Transverse colon (tissue), 4 donors: ENCODE data around the gene GNG7. TPM values are rescaled to one million over a fixed set of nuclear protein-coding genes. Genes with fewer than 3 reads are reported as not detected.

Source experiments
- DNase-seq: peaks from one replicate; pipeline ENCODE4 v3.0.0-alpha.2; 2019
- H3K27ac ChIP-seq, 4 donors: fragments of 200-600 bp; sonication (generic); 2 replicates each; pipeline ENCODE4 v1.5.1; 2016 to 2018; ENCODE audit warnings: inconsistent platforms in 4 of 4
- H3K27me3 ChIP-seq: fragments of 200-600 bp; sonication (generic); 2 replicates; pipeline ENCODE4 v1.5.1; 2017; ENCODE audit warnings: inconsistent platforms
- H3K36me3 ChIP-seq, 4 donors: fragments of 200-600 bp; sonication (generic); 2 replicates each; pipeline ENCODE4 v1.5.1; 2017 to 2019; ENCODE audit warnings: inconsistent platforms in 4 of 4
- H3K4me1 ChIP-seq, 4 donors: fragments of 200-600 bp; sonication (generic); 2 replicates each; pipeline ENCODE4 v1.5.1; 2017 to 2020; ENCODE audit warnings: inconsistent platforms in 4 of 4
- H3K4me3 ChIP-seq, 4 donors: fragments of 200-600 bp; sonication (generic); 1 replicate in 1 of 4; 2 replicates in 3 of 4; pipeline versions ENCODE4 v1.5.1 to v1.6.1; 2017 to 2019; ENCODE audit warnings: inconsistent platforms in 4 of 4
- H3K9me3 ChIP-seq, 2 donors: fragments of 200-600 bp; sonication (generic); 2 replicates each; pipeline ENCODE4 v1.5.1; 2017 to 2019; ENCODE audit warnings: inconsistent platforms in 2 of 2
- EP300 ChIP-seq: sonication (generic); formaldehyde crosslinking; IDR thresholded peaks from one replicate; pipeline ENCODE4 v1.6.1; 2017; ENCODE audit warnings: antibody characterized with exemption, low read depth
- POLR2A ChIP-seq: fragments of 450-650 bp; IDR thresholded peaks from one replicate; pipeline ENCODE4 v1.6.1; 2016; ENCODE audit warnings: antibody characterized with exemption, mild to moderate bottlenecking, moderate library complexity
- POLR2AphosphoS5 ChIP-seq, 3 donors: sonication (generic); formaldehyde crosslinking; IDR thresholded peaks; one replicate each; pipeline ENCODE4 v1.6.1; 2016; ENCODE audit warnings: antibody characterized with exemption in 3 of 3
- WGBS, 2 donors: methylation state at CpG; one replicate each; pipeline ENCODE4 v1.1.5; 2018; ENCODE audit warnings: low coverage in 1 of 2; 5-methylcytosine and 5-hydroxymethylcytosine counted together
- in situ Hi-C, 4 donors: fragments of 200-750 bp; cut with MboI; loops; one replicate each; pipeline versions ENCODE4 v1.15.0 to v1.15.1; 2017; ENCODE audit warnings: low sequenced_read_pairs in 3 of 4, low pct_ligation_motif_present in 1 of 4, low pct_unique_long_range_greater_than_20kb in 1 of 4
- intact Hi-C: fragments of 100-400 bp; cut with DNase I; formaldehyde crosslinking; loops from one replicate; pipeline ENCODE4 v1.15.1; 2023; ENCODE audit warnings: low total_unique reads
- total RNA-seq, 4 donors: library from RNA; depleted of rRNA; stranded (reverse); fragments of >200 nt; gene quantifications; one replicate each; pipeline ENCODE4 v1.1.0, GENCODE V29; 2016
- TF ChIP-seq, protein P1 (sequence below), 5 experiments: fragments of 200-600 bp in 3 of 5; fragments of 450-650 bp in 2 of 5; sonication (generic) in 3 of 5; IDR thresholded peaks; 1 replicate in 2 of 5; 2 replicates in 3 of 5; pipeline ENCODE4 v1.5.1; 2016 to 2017; ENCODE audit warnings: antibody characterized with exemption in 5 of 5, inconsistent platforms in 3 of 5, mild to moderate bottlenecking in 2 of 5, moderate library complexity in 1 of 5

The GNG7 gene
- total RNA-seq, 4 donors from 2014 or later: 1.6 to 13.1 (median 4.0) TPM

DNA sequence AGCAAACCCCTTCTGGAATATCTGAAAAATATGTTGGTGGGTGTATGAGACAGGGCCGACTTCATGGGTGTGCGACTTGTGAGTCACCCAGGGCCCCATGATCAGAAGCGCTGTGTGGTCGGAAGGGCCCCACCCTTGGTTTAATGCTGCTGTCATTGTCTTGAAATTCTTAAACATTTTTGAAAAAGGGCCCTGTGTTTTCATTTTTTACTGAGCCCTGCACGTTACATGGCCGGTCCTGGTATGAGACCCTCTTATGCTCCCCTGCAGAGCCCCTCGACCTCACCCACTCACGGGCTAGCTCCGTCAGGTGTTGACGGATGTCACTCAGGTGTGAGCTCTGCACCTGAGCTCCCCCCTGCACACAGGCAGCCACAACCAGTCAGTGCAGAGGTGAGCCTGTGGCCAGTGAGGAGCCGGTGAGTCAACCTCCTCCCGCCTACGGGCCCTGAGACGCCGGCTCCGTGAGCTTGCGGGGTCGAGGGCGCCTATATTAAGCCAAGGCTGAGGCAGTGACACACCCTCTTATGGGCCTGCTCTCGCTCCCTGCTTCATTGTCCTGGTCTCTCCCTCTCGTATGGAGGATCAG, 198.9 kb downstream of the GNG7 start:
- TF ChIP-seq, protein P1, sequence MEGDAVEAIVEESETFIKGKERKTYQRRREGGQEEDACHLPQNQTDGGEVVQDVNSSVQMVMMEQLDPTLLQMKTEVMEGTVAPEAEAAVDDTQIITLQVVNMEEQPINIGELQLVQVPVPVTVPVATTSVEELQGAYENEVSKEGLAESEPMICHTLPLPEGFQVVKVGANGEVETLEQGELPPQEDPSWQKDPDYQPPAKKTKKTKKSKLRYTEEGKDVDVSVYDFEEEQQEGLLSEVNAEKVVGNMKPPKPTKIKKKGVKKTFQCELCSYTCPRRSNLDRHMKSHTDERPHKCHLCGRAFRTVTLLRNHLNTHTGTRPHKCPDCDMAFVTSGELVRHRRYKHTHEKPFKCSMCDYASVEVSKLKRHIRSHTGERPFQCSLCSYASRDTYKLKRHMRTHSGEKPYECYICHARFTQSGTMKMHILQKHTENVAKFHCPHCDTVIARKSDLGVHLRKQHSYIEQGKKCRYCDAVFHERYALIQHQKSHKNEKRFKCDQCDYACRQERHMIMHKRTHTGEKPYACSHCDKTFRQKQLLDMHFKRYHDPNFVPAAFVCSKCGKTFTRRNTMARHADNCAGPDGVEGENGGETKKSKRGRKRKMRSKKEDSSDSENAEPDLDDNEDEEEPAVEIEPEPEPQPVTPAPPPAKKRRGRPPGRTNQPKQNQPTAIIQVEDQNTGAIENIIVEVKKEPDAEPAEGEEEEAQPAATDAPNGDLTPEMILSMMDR (IDR thresholded peaks at IDR 0.05): no peak
- TF ChIP-seq POLR2A: no peak
- TF ChIP-seq POLR2AphosphoS5 (IDR thresholded peaks at IDR 0.05): no peak
- TF ChIP-seq EP300: no peak
- Histone ChIP-seq H3K27ac (no peak overlapping the region), H3K36me3 (no peaks in the 10 kb centered on the region), H3K4me1 (peaks cover 0 to 21% (median 5%) of the 10 kb centered on the region in 4 donors), H3K4me3 (no peak overlapping the region), H3K27me3 (no peaks in the 10 kb centered on the region), H3K9me3 (no peaks in the 10 kb centered on the region)
- in situ Hi-C loops: no loop called here
- DNase-seq: no peak
- intact Hi-C loops: no loop called here
- WGBS, 2 donors: 59% methylated on average over 21 of the region's 21 CpGs; no CpG with 5 or more reads in 1 of the 2 donors

DNA sequence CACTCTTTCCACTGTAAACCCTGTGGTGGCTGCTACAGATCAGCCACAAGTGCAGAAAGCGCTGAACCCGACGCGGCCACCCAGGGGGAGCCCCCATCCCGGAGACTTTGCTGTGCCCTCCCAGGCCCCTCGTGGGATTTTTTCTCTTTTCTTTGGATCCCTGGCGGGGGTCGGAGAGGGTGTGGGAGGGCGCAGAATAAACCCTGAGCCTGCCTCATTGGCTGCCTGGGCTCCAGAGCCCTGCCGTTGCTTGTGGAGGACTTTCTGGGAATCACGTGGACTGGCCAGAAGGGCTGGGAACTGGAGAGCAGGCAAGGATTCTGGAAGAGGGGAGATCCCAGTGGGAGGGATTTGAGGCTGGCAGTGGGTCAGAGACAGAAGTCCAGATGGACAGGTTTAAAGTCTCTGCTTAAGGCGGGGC, 201.6 kb downstream of the GNG7 start:
- intact Hi-C loops (no loop called here), in situ Hi-C loops (no loop called here)
- H3K36me3 ChIP-seq: no peaks in the 10 kb centered on the region
- H3K9me3 ChIP-seq: no peaks in the 10 kb centered on the region
- H3K27ac ChIP-seq: no peak overlapping the region
- H3K4me1 ChIP-seq: peaks cover 4 to 14% (median 5%) of the 10 kb centered on the region in 4 donors
- TF ChIP-seq POLR2A: no peak
- no peaks in the 10 kb centered on the region for H3K27me3 ChIP-seq
- WGBS, 2 donors: 54% methylated on average over 12 of the region's 12 CpGs; no CpG with 5 or more reads in 1 of the 2 donors
- DNase-seq: peak; percentile 25
- no peak overlapping the region for H3K4me3 ChIP-seq

DNA sequence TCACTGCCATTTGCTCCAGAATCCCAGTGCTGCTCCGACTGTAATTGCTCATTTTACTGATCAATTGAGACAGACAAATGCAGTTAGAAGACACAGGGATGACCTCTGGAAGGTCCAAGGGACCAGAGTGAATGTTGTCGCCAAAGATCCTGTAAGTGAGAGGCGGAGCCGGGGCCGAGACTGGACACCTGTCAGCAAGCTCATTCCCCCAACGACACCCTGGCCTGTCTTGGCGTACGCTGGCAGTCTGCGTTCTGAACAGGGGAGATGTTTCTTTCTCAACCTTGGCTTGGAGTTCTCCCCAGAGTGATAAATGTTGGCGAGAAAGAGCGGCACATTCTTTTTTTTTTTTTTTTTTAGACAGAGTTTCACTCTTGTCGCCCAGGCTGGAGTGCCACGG, 202.3 kb downstream of the GNG7 start:
- Histone ChIP-seq H3K27ac (no peak overlapping the region), H3K9me3 (no peaks in the 10 kb centered on the region), H3K36me3 (no peaks in the 10 kb centered on the region), H3K27me3 (no peaks in the 10 kb centered on the region), H3K4me3 (no peak overlapping the region), H3K4me1 (peaks cover 11 to 21% (median 12%) of the 10 kb centered on the region in 4 donors)
- in situ Hi-C loops: no loop called here
- WGBS, 2 donors: 80 to 88% methylated on average over 1 to 13 of the region's 13 CpGs
- DNase-seq: no peak
- TF ChIP-seq POLR2A: no peak
- no peak for TF ChIP-seq EP300
- TF ChIP-seq, protein P1 (IDR thresholded peaks at IDR 0.05): no peak
- no peak for TF ChIP-seq POLR2AphosphoS5 (IDR thresholded peaks at IDR 0.05)
- intact Hi-C loops: no loop called here

DNA sequence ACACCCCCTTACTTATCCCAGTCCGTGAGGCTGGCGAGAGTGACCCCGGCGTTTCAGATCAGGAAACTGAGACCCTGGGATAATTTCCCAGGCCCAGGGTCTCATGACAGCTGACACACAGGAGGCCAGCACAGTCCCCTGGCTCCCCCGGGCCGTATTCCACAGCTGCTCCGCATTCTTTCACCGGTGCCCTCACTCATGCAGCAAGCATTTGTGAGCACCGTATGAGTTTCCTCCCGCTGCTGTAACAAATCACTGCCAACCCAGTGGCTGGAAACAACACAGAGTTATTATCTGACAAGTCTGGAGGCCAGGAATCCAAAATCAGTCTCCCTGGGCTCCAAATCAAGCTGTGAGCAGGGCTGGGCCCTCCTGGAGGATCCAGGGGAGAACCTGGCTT, 205.3 kb downstream of the GNG7 start:
- no peak overlapping the region for H3K4me3 ChIP-seq
- no peaks in the 10 kb centered on the region for H3K36me3 ChIP-seq
- intact Hi-C loops: no loop called here
- H3K27me3 ChIP-seq: no peaks in the 10 kb centered on the region
- 92% methylated on average over 10 of the region's 10 CpGs; no CpG with 5 or more reads in 1 of the 2 donors for WGBS, 2 donors
- peaks cover 15 to 30% (median 21%) of the 10 kb centered on the region in 4 donors for H3K4me1 ChIP-seq
- TF ChIP-seq POLR2A: no peak
- TF ChIP-seq, protein P1 (IDR thresholded peaks at IDR 0.05): no peak
- TF ChIP-seq EP300: no peak
- no peak for TF ChIP-seq POLR2AphosphoS5 (IDR thresholded peaks at IDR 0.05)
- H3K27ac ChIP-seq: no peak overlapping the region
- in situ Hi-C loops: loop anchor here in 1 of 4 donors (10.0 kb wide), 1 partner anchor 48 kb away; no protein-coding TSS in a partner anchor
- DNase-seq: no peak
- no peaks in the 10 kb centered on the region for H3K9me3 ChIP-seq
